ENCODE data around the gene MYLK.

The MYLK gene

DNA sequence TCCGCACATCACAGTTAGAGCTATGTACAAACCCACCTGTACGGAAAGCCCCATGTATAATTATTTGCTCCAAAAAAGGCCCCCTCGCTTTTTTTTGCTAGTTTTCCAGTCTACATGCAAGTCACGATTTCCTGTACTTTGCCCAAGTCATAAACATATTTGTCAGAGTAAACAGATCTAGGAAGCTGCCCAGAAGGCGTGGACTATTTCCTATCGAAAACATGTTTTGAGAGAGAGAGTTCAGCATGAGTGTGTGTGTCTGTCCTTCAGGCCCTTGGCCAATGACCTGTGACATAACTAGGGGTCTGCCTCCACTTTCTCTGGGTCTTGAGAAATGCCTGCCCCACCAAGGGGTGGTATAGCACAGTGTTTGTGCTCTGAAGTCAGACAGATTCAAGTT lies 226.6 kb downstream of the MYLK start:
- DNase-seq (ENCODE audit: low read depth in 1 of 2, low spot score in 1 of 2), result no peak
- TF ChIP-seq JUND (IDR thresholded peaks at IDR 0.05; ENCODE audit: low read depth), result no peak
- in situ Hi-C loops (cut with HindIII; ENCODE audit: low pct_unique_long_range_greater_than_20kb, low sequenced_read_pairs), result no loop called here

DNA sequence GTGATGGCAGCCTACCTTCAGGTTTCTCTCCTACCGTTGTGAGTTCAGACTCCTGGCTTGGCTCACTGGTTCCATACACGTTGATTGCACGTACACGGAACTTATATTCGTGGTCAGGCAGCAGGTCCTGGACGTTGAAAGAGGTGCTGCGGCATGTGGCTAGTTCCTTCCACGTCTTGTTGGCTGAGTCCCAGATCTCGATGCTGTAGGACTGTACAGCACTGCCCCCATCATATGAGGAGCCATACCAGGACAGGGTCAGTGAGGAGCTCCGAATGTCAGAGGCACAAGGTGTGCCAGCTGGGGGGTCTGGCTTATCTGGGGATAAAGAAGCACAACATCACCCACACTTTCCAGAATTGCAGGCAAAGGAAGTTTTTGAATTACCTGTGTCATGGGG lies 227.0 kb downstream of the MYLK start:
- in situ Hi-C loops (cut with HindIII; ENCODE audit: low pct_unique_long_range_greater_than_20kb, low sequenced_read_pairs), result no loop called here
- DNase-seq (ENCODE audit: low read depth in 1 of 2, low spot score in 1 of 2), result no peak
- TF ChIP-seq JUND (IDR thresholded peaks at IDR 0.05; ENCODE audit: low read depth), result no peak

DNA sequence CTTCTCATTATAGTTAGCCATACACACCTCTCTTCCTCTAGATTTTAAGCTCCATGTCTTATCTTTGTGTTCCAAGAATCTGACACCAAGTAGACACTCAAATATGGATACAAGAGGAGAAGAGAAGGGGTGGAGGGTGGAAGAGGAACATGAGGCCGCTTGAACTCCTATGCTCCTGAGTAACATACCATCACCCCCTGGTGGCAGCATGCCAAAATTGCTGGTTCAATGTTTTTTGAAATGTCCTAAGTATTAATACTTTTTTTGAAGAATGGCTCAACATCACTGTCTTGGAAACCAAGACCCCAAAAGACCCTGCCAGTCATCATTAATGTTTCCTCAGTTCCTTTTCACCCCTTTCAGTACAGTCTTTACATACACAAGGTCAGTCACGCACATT lies 227.4 kb downstream of the MYLK start:
- in situ Hi-C loops (cut with HindIII; ENCODE audit: low pct_unique_long_range_greater_than_20kb, low sequenced_read_pairs), result no loop called here
- no peak for TF ChIP-seq JUND (IDR thresholded peaks at IDR 0.05; ENCODE audit: low read depth)
- DNase-seq (ENCODE audit: low read depth in 1 of 2, low spot score in 1 of 2), result no peak

DNA sequence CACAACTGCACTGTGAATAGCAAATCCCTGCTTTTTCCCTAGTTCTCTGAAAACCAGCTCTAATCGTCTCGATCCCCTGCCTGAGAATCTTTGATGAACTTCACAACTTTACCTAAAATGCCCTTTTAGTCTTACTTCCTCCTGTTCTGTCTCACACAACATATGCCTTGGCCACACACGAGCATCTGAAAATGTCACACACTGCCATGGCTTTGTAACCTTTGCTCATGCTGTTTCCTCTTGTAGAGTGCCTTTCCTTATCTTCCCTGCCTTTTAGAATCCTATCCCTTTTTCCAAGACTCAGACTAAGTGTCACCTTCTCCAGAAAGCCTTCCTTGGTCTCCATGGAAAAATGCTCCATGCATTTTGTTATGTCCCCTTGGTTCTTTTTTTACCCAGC lies 227.9 kb downstream of the MYLK start:
- TF ChIP-seq JUND (IDR thresholded peaks at IDR 0.05; ENCODE audit: low read depth), result no peak
- DNase-seq (ENCODE audit: low read depth in 1 of 2, low spot score in 1 of 2), result no peak
- in situ Hi-C loops (cut with HindIII; ENCODE audit: low pct_unique_long_range_greater_than_20kb, low sequenced_read_pairs), result no loop called here

DNA sequence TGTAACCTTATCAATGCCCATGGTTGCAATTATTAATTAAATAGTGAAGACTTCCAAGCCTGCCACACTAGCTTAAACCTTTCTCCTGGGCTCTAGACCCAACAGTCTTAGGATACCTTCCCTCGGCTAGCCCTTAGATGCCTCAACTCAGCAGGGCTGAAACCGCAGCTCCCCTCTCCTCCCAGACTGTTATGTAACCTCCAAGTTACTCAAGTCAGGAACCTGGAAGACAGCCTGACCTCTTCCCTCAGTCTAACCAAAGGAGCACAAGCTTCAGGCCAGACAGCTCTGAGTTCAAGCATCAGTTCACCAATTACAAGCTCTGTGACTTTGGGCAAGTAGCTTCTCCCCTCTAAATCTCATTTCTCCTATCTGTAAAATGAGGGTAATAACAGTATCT lies 228.7 kb downstream of the MYLK start:
- in situ Hi-C loops (cut with HindIII; ENCODE audit: low pct_unique_long_range_greater_than_20kb, low sequenced_read_pairs), result no loop called here
- no peak for TF ChIP-seq JUND (IDR thresholded peaks at IDR 0.05; ENCODE audit: low read depth)

DNA sequence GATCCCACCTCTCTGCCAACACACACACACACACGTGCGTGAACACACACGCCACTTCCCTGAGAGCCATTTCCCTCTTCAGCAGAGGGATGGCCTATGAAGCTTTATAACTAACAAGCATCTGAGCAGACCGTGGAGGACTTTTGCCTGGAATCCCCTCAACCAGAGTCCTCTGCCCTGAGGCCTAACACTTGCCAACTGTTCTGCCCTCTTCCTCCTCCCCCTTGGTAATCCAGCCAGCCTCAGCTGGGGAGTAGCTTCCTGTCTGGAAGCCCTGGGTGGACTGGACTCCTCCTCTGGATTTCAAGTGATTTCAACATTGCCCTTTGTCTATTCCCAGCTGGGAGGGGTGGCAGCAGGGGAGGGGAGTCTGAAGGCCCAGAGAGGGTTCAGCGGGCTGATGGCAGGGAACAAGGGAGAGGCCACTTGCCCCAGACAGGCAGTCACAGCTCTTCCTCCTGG lies 230.9 kb downstream of the MYLK start:
- no peak for TF ChIP-seq JUND (IDR thresholded peaks at IDR 0.05; ENCODE audit: low read depth)
- DNase-seq (ENCODE audit: low read depth in 1 of 2, low spot score in 1 of 2), result no peak
- in situ Hi-C loops (cut with HindIII; ENCODE audit: low pct_unique_long_range_greater_than_20kb, low sequenced_read_pairs), result no loop called here

More for the DNA sequence above, 228.7 kb downstream of the MYLK start:
- DNase-seq (ENCODE audit: low read depth in 1 of 2, low spot score in 1 of 2), result no peak

DNA sequence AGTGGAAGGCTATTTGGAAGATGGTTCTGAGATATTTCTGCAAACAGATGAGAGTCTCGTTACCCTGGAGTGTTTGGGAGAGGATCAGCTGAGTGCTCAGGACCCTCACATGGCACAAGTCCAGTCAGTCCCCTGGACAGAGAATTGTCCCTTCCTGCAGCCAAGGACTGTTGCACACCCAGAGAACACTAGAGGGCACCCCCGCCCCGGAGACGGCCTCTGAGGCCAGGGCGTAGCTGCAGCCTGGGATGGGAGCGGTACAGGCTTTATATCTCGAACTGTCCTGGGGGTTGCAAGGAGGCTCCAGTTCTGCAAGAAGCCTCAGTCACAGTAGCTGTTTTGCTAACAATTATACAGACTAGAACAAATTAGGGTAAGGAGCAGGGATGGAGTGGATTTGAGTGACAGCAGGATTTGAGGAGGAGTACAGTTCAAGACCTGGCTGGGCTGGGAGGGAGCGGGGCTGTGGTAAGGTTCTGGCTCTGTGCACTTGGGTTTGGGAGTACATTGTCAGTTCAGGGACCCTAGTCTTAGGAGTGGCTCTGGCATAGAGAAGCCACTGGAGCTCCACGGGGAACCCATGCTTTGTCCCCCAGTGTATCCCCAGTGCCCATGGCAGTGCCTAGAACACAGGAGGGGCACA lies 231.7 kb downstream of the MYLK start:
- no peak for TF ChIP-seq JUND (IDR thresholded peaks at IDR 0.05; ENCODE audit: low read depth)
- in situ Hi-C loops (cut with HindIII; ENCODE audit: low pct_unique_long_range_greater_than_20kb, low sequenced_read_pairs), result no loop called here
- peak; percentile 70 to 74 for DNase-seq (ENCODE audit: low read depth in 1 of 2, low spot score in 1 of 2)

DNA sequence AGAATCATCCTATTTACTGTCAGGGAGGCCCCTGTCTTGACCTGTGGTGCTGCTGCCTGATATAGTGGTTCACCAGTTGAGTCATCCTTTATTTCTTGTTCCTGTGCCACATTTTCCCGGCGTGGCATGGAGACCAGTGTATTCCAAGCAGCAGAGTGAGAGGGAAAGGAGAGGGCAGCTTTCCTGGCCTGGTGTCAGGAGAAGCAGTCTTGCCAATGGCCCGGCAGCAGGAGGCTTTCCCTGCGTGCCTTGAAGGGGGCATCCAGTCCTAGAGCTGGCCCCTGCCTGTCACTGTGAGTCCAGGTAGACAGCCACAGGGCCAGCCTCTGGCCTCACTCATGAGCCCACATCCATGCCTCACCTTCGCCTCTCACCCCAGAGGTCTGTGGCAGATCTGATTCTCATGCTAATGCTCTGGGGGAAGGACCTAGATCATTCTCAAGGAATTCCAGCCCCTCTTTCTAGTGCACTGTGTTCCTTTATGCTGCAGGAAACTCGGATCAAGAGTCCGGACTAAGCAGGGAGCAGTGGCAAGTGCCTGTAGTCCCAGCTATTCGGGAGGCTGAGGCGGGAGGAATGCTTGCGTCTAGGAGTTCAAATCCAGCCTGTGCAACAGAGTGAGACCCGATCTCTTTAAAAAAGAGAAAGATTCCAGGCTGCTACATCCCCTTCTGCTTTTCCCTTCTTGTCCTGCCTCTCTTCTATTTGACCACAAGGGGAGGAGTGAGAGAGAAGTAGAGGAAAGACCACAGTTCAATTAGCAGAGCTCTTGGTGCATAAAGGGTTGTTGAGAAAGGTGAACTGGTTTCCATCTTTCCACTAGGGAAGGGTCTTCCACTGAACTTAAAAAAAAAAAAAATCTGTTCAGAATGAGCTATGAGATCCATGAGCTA lies 232.4 kb downstream of the MYLK start:
- DNase-seq (ENCODE audit: low read depth in 1 of 2, low spot score in 1 of 2), result no peak
- TF ChIP-seq JUND (IDR thresholded peaks at IDR 0.05; ENCODE audit: low read depth), result no peak
- in situ Hi-C loops (cut with HindIII; ENCODE audit: low pct_unique_long_range_greater_than_20kb, low sequenced_read_pairs), result no loop called here

DNA sequence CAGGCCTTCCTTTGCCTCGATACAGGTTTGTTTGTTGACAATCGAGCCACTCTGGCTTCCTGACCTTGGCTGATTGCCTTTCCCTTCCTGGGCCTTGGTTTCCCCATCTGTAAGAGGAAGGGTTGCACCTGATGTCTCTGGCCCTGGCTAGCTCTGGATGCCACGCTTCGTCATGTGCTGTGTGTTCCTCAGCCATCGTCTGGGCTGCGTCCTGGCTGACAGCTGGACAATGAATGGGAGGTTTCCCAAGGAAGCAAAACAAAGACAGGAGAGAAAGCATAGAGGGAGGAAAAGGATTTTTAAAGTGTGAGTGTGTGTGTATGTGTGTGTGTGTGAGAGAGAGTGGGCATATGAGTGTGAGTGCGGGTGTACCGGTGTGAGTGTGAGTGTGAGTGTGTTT lies 234.0 kb downstream of the MYLK start:
- DNase-seq (ENCODE audit: low read depth in 1 of 2, low spot score in 1 of 2), result no peak
- TF ChIP-seq JUND (IDR thresholded peaks at IDR 0.05; ENCODE audit: low read depth), result no peak
- in situ Hi-C loops (cut with HindIII; ENCODE audit: low pct_unique_long_range_greater_than_20kb, low sequenced_read_pairs), result no loop called here

DNA sequence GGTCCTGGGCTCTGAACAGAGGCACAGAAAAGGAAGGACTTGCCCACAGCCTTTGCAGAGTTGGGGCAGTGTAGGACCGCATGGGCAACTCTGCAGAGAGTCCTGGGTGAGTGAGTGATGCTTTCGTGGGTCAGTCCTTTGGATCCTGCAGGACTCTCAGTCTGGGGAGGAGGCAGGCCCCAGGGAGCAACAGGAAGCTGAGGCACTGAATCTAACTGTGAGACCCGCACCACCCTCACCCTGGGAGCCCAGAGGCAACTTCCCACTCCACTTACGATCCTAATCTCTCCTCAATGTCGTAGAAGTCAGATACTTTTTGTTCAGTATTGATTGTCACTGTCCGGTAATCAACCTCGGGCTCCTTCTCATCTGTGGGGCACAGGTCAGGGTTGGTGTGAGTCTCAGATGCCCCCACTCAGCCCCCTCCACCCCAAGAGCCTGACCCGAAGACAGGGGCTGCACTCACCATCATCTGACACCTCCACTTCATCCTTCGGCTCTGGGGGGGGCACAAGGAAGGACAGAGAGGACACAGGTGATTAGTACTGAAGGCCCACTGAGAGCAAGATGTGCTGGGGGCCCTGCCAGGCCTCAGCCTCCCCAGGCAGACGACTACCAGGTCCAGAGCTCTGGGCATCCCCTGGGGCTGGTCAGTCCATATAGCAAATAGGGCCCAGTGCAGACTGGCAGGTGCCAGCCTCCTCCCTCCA lies 235.3 kb downstream of the MYLK start:
- in situ Hi-C loops (cut with HindIII; ENCODE audit: low pct_unique_long_range_greater_than_20kb, low sequenced_read_pairs), result no loop called here
- no peak for TF ChIP-seq JUND (IDR thresholded peaks at IDR 0.05; ENCODE audit: low read depth)

DNA sequence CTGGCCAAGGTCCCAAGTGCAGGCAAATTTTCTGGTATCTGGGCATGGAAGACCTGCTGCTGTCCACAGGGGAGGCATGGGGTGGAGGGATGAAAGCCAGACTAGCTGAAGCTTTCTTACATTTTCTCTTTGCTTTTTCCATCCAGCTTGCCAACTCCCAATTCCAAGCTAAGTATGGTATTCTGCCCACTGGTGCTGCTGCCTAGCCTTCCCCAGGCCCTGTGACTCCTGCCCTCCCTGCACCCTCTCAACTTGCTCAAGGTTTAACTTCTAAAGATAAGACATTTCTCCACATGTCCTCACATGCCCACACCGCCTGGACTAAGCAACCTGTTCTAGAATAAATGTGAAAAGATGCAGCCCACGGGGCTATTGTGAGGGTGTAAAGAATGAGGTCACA lies 239.8 kb downstream of the MYLK start:
- in situ Hi-C loops (cut with HindIII; ENCODE audit: low pct_unique_long_range_greater_than_20kb, low sequenced_read_pairs), result no loop called here
- TF ChIP-seq JUND (IDR thresholded peaks at IDR 0.05; ENCODE audit: low read depth), result no peak
- no peak for DNase-seq (ENCODE audit: low read depth in 1 of 2, low spot score in 1 of 2)

More for the DNA sequence above, 235.3 kb downstream of the MYLK start:
- DNase-seq (ENCODE audit: low read depth in 1 of 2, low spot score in 1 of 2), result no peak

DNA sequence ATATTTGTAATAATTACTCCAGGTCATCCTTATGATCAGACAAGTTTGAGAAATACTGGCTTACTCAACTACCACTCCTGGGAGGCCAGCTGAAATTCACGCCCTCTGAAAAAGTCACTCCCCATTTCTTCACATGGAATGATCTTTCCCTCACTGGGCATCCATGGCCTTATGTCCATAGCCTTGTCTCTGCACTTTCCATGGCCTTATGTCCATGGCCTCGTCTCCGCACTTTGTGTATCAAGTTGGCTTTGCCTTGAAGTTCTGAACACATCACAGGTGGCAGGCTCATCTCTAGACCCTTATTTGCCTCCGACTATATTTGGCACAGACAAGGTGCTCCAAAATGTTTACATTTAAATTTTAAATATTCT lies 241.2 kb downstream of the MYLK start:
- DNase-seq (ENCODE audit: low read depth in 1 of 2, low spot score in 1 of 2), result no peak
- no peak for TF ChIP-seq JUND (IDR thresholded peaks at IDR 0.05; ENCODE audit: low read depth)
- in situ Hi-C loops (cut with HindIII; ENCODE audit: low pct_unique_long_range_greater_than_20kb, low sequenced_read_pairs), result no loop called here

Measured in T47D (cell line).